HCT116 (cell line): ENCODE data around the gene EML3. TPM values are rescaled to one million over a fixed set of nuclear protein-coding genes. Genes with fewer than 3 reads are reported as not detected.

ENCODE experiments used
- ATAC-seq: fragments of 200-7000 bp; cut with Tn5 transposase; 2 replicates; pipeline ENCODE4 v1.9.1; 2020; ENCODE audit warnings: mild to moderate bottlenecking, moderate library complexity
- BruUV-seq: library from RNA; stranded (reverse); fragments of 400-500 nt; replicated peaks from 2 replicates; lab custom pipeline; 2021; lab: Mats Ljungman, UMichigan
- CTCF ChIA-PET: fragments of 300-600 bp; sonication (Branson Sonifier 250); formaldehyde crosslinking; loops from one replicate; lab custom pipeline; 2021; ENCODE audit warnings: antibody characterized with exemption; lab: Charles Lee
- POLR2A ChIA-PET: fragments of 300-600, 350-600 bp; sonication (Branson Sonifier 250); formaldehyde crosslinking; loops from one replicate; lab custom pipeline; 2021; ENCODE audit warnings: antibody characterized with exemption; lab: Charles Lee
- RAD21 ChIA-PET, 2 experiments: fragments of 300-600 bp; sonication (Branson Sonifier 250); formaldehyde crosslinking; loops; one replicate each; lab custom pipeline; 2023; ENCODE audit warnings: low total read pairs in 2 of 2; ENCODE audit not compliant: uncharacterized antibody in 2 of 2, unreplicated experiment in 2 of 2, low non-redundant PET in 1 of 2; lab: Charles Lee
- DNase-seq: peaks from one replicate; pipeline ENCODE4 v3.0.0-alpha.2; 2010; ENCODE audit warnings: low read depth, low spot score
- H2AFZ ChIP-seq: fragments of 200-600 bp; shearing (Covaris generic), sonication (generic); 2 replicates; pipeline ENCODE4 v1.6.1; 2017; ENCODE audit warnings: low read depth, mixed run types, mixed read lengths, antibody characterized with exemption, low read length; ENCODE audit not compliant: poor library complexity, severe bottlenecking
- H3K27ac ChIP-seq: 2 replicates; pipeline ENCODE4 v1.5.1; 2012; ENCODE audit warnings: low read depth, low read length
- H3K27me3 ChIP-seq: fragments of 200-600 bp; sonication (generic); 2 replicates; pipeline ENCODE4 v1.6.1; 2016; ENCODE audit warnings: mixed run types, low read length, mixed read lengths; ENCODE audit not compliant: insufficient read depth
- H3K36me3 ChIP-seq, 2 experiments: fragments of 200-500 bp in 1 of 2; fragments of 200-600 bp in 1 of 2; sonication (Bioruptor generic) in 1 of 2; sonication (generic) in 1 of 2; 2 replicates each; pipeline versions ENCODE4 v1.5.1 to v1.6.1; 2014 to 2016; ENCODE audit warnings: low read length in 2 of 2, inconsistent platforms in 1 of 2, mixed read lengths in 1 of 2, mixed run types in 1 of 2; ENCODE audit not compliant: insufficient read depth in 2 of 2, control insufficient read depth in 1 of 2
- H3K4me1 ChIP-seq, 2 experiments: fragments of 200-600 bp in 1 of 2; sonication (generic) in 1 of 2; 2 replicates each; pipeline versions ENCODE4 v1.5.1 to v1.6.1; 2012 to 2017; ENCODE audit warnings: low read length in 2 of 2, inconsistent platforms in 1 of 2, mild to moderate bottlenecking in 1 of 2, mixed read lengths in 1 of 2, mixed run types in 1 of 2, moderate library complexity in 1 of 2; ENCODE audit not compliant: insufficient read depth in 2 of 2, control insufficient read depth in 1 of 2
- H3K4me2 ChIP-seq: fragments of 200-600 bp; sonication (generic); 2 replicates; pipeline ENCODE4 v1.6.1; 2017; ENCODE audit warnings: mixed run types, low read length, mixed read lengths
- H3K4me3 ChIP-seq, 2 experiments: fragments of 200-600 bp in 1 of 2; sonication (generic) in 1 of 2; replicated peaks in 1 of 2; 2 replicates each; pipeline ENCODE4 v1.5.1; 2011 to 2016; ENCODE audit warnings: low read length in 2 of 2, control low read depth in 1 of 2, low read depth in 1 of 2, mild to moderate bottlenecking in 1 of 2, mixed read lengths in 1 of 2, mixed run types in 1 of 2
- H3K79me2 ChIP-seq: fragments of 200-600 bp; sonication (generic); 2 replicates; pipeline ENCODE4 v1.6.1; 2017; ENCODE audit warnings: mild to moderate bottlenecking, mixed run types, low read length, moderate library complexity, mixed read lengths; ENCODE audit not compliant: insufficient read depth
- H3K9ac ChIP-seq: fragments of 200-600 bp; sonication (generic); 2 replicates; pipeline ENCODE4 v1.6.1; 2016; ENCODE audit warnings: low read length, mixed read lengths
- H3K9me2 ChIP-seq: fragments of 200-600 bp; sonication (generic), shearing (Covaris generic); 2 replicates; pipeline ENCODE4 v1.6.1; 2017; ENCODE audit warnings: mixed run types, mild to moderate bottlenecking, moderate library complexity; ENCODE audit not compliant: insufficient read depth
- H3K9me3 ChIP-seq, 2 experiments: fragments of 200-500 bp in 1 of 2; fragments of 200-600 bp in 1 of 2; sonication (Bioruptor generic) in 1 of 2; sonication (generic) in 1 of 2; 2 replicates each; pipeline ENCODE4 v1.6.1; 2014 to 2017; ENCODE audit warnings: low read length in 2 of 2, mixed read lengths in 2 of 2, inconsistent platforms in 1 of 2, low read depth in 1 of 2, mild to moderate bottlenecking in 1 of 2, mixed run types in 1 of 2, moderate library complexity in 1 of 2; ENCODE audit not compliant: control insufficient read depth in 1 of 2, insufficient read depth in 1 of 2
- H4K20me1 ChIP-seq: fragments of 200-600 bp; sonication (generic), shearing (Covaris generic); 2 replicates; pipeline ENCODE4 v1.6.1; 2017; ENCODE audit warnings: mixed run types, mild to moderate bottlenecking, moderate library complexity; ENCODE audit not compliant: insufficient read depth
- EGR1 ChIP-seq: IDR thresholded peaks from 2 replicates; pipeline ENCODE4 v1.6.1; 2012; ENCODE audit warnings: low read depth
- ELF1 ChIP-seq: IDR thresholded peaks from 2 replicates; pipeline ENCODE4 v1.6.1; 2012; ENCODE audit warnings: low read depth, borderline replicate concordance
- POLR2AphosphoS5 ChIP-seq: IDR thresholded peaks from 2 replicates; pipeline ENCODE4 v1.6.1; 2011; ENCODE audit warnings: mild to moderate bottlenecking, low read depth, low read length, moderate library complexity
- TCF7L2 ChIP-seq: IDR thresholded peaks from 2 replicates; pipeline ENCODE4 v1.7.0; 2011; ENCODE audit warnings: borderline replicate concordance, inconsistent platforms; ENCODE audit not compliant: insufficient read depth, insufficient read length; ENCODE audit errors: extremely low read depth
- YY1 ChIP-seq: IDR thresholded peaks from 2 replicates; pipeline ENCODE4 v1.6.1; 2011; ENCODE audit warnings: low read length, low read depth, moderate library complexity, mild to moderate bottlenecking; ENCODE audit not compliant: insufficient replicate concordance; ENCODE audit errors: extremely low read depth
- intact Hi-C: fragments of 100-400 bp; cut with micrococcal nuclease; formaldehyde crosslinking; loops from 2 replicates; pipeline ENCODE4 v1.10.0; 2022
- total RNA-seq: library from RNA; stranded (reverse); gene quantifications from one replicate; pipeline ENCODE4 v1.2.1, GENCODE V29; 2021; ENCODE audit not compliant: unreplicated experiment

The EML3 gene
- total RNA-seq, 1 experiment from 2014 or later = 124 TPM

GRCh38 chr11:62558669-62559068, 53.9 kb downstream of the EML3 start:
- Histone ChIP-seq H3K36me3 (peaks cover 18 to 37% of the 10 kb centered on the region in 2 experiments), H3K4me3 (no peak overlapping the region), H3K79me2 (peaks cover 60% of the 10 kb centered on the region), H3K9me3 (no peaks in the 10 kb centered on the region), H3K9me2 (no peaks in the 10 kb centered on the region), H2AFZ (no peak overlapping the region), H3K27ac (peak overlapping the region; percentile 99), H3K4me1 (peaks cover 92 to 100% of the 10 kb centered on the region in 2 experiments), H3K4me2 (peak overlapping the region; percentile 94), H4K20me1 (peaks cover 3% of the 10 kb centered on the region; the same call in 1 of the 2 replicates), H3K27me3 (no peaks in the 10 kb centered on the region), H3K9ac (peak overlapping the region; percentile 81)
- ChIA-PET POLR2A (interaction anchor here (0.8 to 2.7 kb wide), 4 partner anchors 9 to 51 kb away, joined by 3 to 14 read pairs (median 4); no protein-coding TSS in a partner anchor), RAD21 (interaction anchor here (1.1 to 2.3 kb wide), 2 partner anchors 11 to 15 kb away, joined by 3 to 11 read pairs; no protein-coding TSS in a partner anchor), CTCF (interaction anchor here (1.7 to 5.8 kb wide), 3 partner anchors 135 to 164 kb away, joined by 16 to 93 read pairs (median 47); no protein-coding TSS in a partner anchor)
- no TSS peak for BruUV-seq
- 0 out of 2 replicates have a peak, but pooled peaks have one; percentile 14 for TF ChIP-seq POLR2AphosphoS5
- TF ChIP-seq ELF1 = no peak
- no peak for TF ChIP-seq EGR1
- intact Hi-C loops = loop anchor here (5.0 kb wide), 1 partner anchor 284 kb away; no protein-coding TSS in a partner anchor
- no peak for ATAC-seq
- no peak for DNase-seq

DNA sequence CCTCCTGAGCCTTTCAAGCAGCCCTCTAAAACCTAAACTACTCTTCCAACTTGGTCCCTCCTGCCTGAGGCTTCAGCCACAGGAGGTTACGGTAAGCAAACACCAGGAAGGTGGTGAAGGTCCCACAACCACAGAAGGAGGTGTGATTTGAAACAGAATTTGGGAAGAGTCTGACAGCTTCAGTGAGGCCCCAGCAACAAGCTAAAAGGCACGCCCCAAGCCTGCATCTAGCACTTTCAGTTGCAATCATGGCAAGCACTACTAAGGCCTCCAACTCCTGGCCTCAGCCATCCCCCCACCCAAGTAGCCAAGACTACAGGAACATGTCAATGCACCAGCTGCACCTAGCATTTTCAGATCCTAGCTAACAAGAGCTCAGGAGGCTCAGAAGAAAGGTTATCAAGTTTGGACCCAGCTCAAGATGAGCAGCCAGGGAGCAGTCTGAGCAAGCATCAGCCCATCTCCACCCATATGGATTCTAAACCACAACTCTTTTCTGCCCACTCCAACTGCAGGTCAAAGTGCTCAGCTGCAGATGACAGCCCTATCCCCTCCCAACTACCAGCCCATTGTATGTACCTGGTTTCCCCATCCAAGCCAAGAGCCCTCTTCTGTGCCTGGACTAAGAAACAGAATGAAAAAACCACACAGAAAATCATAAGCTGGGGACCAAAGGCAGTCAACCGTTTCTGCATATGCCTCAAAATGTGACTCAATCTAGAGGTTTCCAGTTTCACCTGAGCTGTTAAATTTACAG, 55.5 kb downstream of the EML3 start:
- ChIA-PET RAD21 (interaction anchor here (1.2 to 1.5 kb wide), 2 partner anchors 12 to 14 kb away, joined by 3 to 6 read pairs; no protein-coding TSS in a partner anchor), CTCF (interaction anchor here (1.0 to 5.8 kb wide), 8 partner anchors 10 to 229 kb away, joined by 3 to 93 read pairs (median 6); partner anchors contain the start of genes AHNAK and EEF1G), POLR2A (interaction anchor here (0.6 to 3.2 kb wide), 7 partner anchors 10 to 162 kb away, joined by 3 to 16 read pairs (median 5); partner anchors contain the start of genes AHNAK and EEF1G)
- Histone ChIP-seq H3K27ac (peak overlapping the region; percentile 99), H3K79me2 (peaks cover 44% of the 10 kb centered on the region), H3K4me2 (peak overlapping the region; percentile 94), H3K9ac (peak overlapping the region; percentile 81), H3K9me3 (no peaks in the 10 kb centered on the region), H3K27me3 (no peaks in the 10 kb centered on the region), H3K4me1 (peaks cover 91 to 100% of the 10 kb centered on the region in 2 experiments), H4K20me1 (no peaks in the 10 kb centered on the region; the same call in 1 of the 2 replicates), H3K4me3 (0 out of 4 replicates have a peak overlapping the region, but pooled peaks of 1 of the 2 experiments have one; percentile 12), H2AFZ (no peak overlapping the region), H3K9me2 (no peaks in the 10 kb centered on the region), H3K36me3 (peaks cover 9 to 25% of the 10 kb centered on the region in 2 experiments; a peak in 3 of 4 replicates)
- TF ChIP-seq TCF7L2 (no peak), YY1 (peak; percentile 0)
- DNase-seq (no peak), ATAC-seq (no peak; the same call in 1 of the 2 replicates)
- BruUV-seq = no TSS peak
- intact Hi-C loops = loop anchor here (1.0 to 5.0 kb wide), 3 partner anchors 133 to 285 kb away; no protein-coding TSS in a partner anchor
